Neural cell (in vitro differentiated cells): ENCODE data around the gene HRH4. TPM values are rescaled to one million over a fixed set of nuclear protein-coding genes. Genes with fewer than 3 reads are reported as not detected.

Experiments
- H2AFZ ChIP-seq: fragments of 200-600, 300-800 bp; sonication (generic), shearing (Covaris generic); 2 replicates; pipeline ENCODE4 v1.6.0; 2014; ENCODE audit warnings: low read depth, mild to moderate bottlenecking, antibody characterized with exemption, low read length, moderate library complexity
- H3F3A ChIP-seq: fragments of 200-600 bp; shearing (Covaris generic); 2 replicates; pipeline ENCODE4 v1.6.1; 2016; ENCODE audit warnings: mild to moderate bottlenecking, moderate library complexity, mixed read lengths, antibody characterized with exemption, low read length; ENCODE audit not compliant: insufficient read depth, poor library complexity, severe bottlenecking
- H3K27ac ChIP-seq: fragments of 200-600, 300-800 bp; sonication (generic), shearing (Covaris generic); 2 replicates; pipeline ENCODE4 v1.5.1; 2014; ENCODE audit warnings: mild to moderate bottlenecking, low read length, moderate library complexity
- H3K27me3 ChIP-seq: fragments of 300-800, 200-600 bp; sonication (generic), shearing (Covaris generic); 2 replicates; pipeline ENCODE4 v1.6.0; 2014; ENCODE audit warnings: mild to moderate bottlenecking, low read depth, low read length, moderate library complexity; ENCODE audit not compliant: insufficient read depth
- H3K36me3 ChIP-seq: fragments of 300-800, 200-600 bp; sonication (generic), shearing (Covaris generic); 2 replicates; pipeline ENCODE4 v1.5.1; 2014; ENCODE audit warnings: mild to moderate bottlenecking, antibody characterized with exemption, low read length, moderate library complexity; ENCODE audit not compliant: insufficient read depth
- H3K4me2 ChIP-seq: fragments of 300-800, 200-600 bp; sonication (generic), shearing (Covaris generic); 2 replicates; pipeline ENCODE4 v1.6.0; 2014; ENCODE audit warnings: mild to moderate bottlenecking, low read length
- H3K4me3 ChIP-seq: fragments of 300-800, 200-600 bp; sonication (generic), shearing (Covaris generic); 2 replicates; pipeline ENCODE4 v1.5.1; 2014; ENCODE audit warnings: mild to moderate bottlenecking, low read length, moderate library complexity
- H3K79me2 ChIP-seq: fragments of 200-600 bp; shearing (Covaris generic); replicated peaks from 2 replicates; pipeline ENCODE4 v1.6.0; 2014; ENCODE audit warnings: mild to moderate bottlenecking, low read length, moderate library complexity; ENCODE audit not compliant: insufficient read depth
- H3K9ac ChIP-seq: fragments of 300-800, 200-600 bp; sonication (generic), shearing (Covaris generic); 2 replicates; pipeline ENCODE4 v1.6.1; 2016; ENCODE audit warnings: mild to moderate bottlenecking, low read length, mixed read lengths
- H3K9me2 ChIP-seq: fragments of 200-600 bp; shearing (Covaris generic); 2 replicates; pipeline ENCODE4 v1.6.1; 2016; ENCODE audit warnings: mild to moderate bottlenecking, low read length, mixed read lengths; ENCODE audit not compliant: insufficient read depth
- H3K9me3 ChIP-seq: fragments of 200-600, 300-800 bp; sonication (generic), shearing (Covaris generic); 2 replicates; pipeline ENCODE4 v1.6.1; 2016; ENCODE audit warnings: mild to moderate bottlenecking, mixed run types, low read length, moderate library complexity, mixed read lengths
- H4K20me1 ChIP-seq: fragments of 200-600 bp; shearing (Covaris generic); 2 replicates; pipeline ENCODE4 v1.6.1; 2016; ENCODE audit warnings: mild to moderate bottlenecking, mixed run types; ENCODE audit not compliant: insufficient read depth
- EP300 ChIP-seq: fragments of 450-650 bp; conservative IDR thresholded peaks from 2 replicates; pipeline ENCODE4 v1.6.1; 2014; ENCODE audit warnings: antibody characterized with exemption, mild to moderate bottlenecking, moderate library complexity; ENCODE audit not compliant: poor library complexity, severe bottlenecking
- EZH2 ChIP-seq: fragments of 200-600, 300-800 bp; shearing (Covaris generic), sonication (generic); IDR thresholded peaks from 2 replicates; pipeline ENCODE4 v1.6.1; 2014; ENCODE audit warnings: antibody characterized with exemption, low read length, borderline replicate concordance, mild to moderate bottlenecking; ENCODE audit not compliant: insufficient read depth, poor library complexity, severe bottlenecking
- MXI1 ChIP-seq: fragments of 450-650 bp; conservative IDR thresholded peaks from 2 replicates; pipeline ENCODE4 v1.6.1; 2014; ENCODE audit warnings: antibody characterized with exemption, mild to moderate bottlenecking; ENCODE audit not compliant: poor library complexity, severe bottlenecking
- POLR2AphosphoS5 ChIP-seq: IDR thresholded peaks from 2 replicates; pipeline ENCODE4 v1.6.1; 2012
- RAD21 ChIP-seq: fragments of 450-650 bp; conservative IDR thresholded peaks from 2 replicates; pipeline ENCODE4 v1.6.1; 2014; ENCODE audit warnings: antibody characterized with exemption, mild to moderate bottlenecking, moderate library complexity
- REST ChIP-seq: IDR thresholded peaks from 2 replicates; pipeline ENCODE4 v1.6.1; 2012; ENCODE audit warnings: borderline replicate concordance
- SMC3 ChIP-seq: fragments of 450-650 bp; conservative IDR thresholded peaks from 2 replicates; pipeline ENCODE4 v1.6.1; 2014; ENCODE audit warnings: antibody characterized with exemption, mild to moderate bottlenecking, moderate library complexity; ENCODE audit not compliant: poor library complexity
- TAF1 ChIP-seq: IDR thresholded peaks from 2 replicates; pipeline ENCODE4 v1.6.1; 2012; ENCODE audit warnings: low read depth
- polyA plus RNA-seq: library from polyadenylated mRNA; depleted of rRNA; stranded (reverse); fragments of >200 nt; gene quantifications from 2 replicates; pipeline ENCODE4 v1.2.3, GENCODE V29; 2014
- TF ChIP-seq, protein P1 (sequence below): fragments of 450-650 bp; IDR thresholded peaks from 2 replicates; pipeline ENCODE4 v1.5.1; 2014; ENCODE audit warnings: antibody characterized with exemption, mild to moderate bottlenecking, moderate library complexity; ENCODE audit not compliant: poor library complexity, severe bottlenecking

Gene HRH4
- polyA plus RNA-seq, 1 donor from 2014 or later: not detected

DNA sequence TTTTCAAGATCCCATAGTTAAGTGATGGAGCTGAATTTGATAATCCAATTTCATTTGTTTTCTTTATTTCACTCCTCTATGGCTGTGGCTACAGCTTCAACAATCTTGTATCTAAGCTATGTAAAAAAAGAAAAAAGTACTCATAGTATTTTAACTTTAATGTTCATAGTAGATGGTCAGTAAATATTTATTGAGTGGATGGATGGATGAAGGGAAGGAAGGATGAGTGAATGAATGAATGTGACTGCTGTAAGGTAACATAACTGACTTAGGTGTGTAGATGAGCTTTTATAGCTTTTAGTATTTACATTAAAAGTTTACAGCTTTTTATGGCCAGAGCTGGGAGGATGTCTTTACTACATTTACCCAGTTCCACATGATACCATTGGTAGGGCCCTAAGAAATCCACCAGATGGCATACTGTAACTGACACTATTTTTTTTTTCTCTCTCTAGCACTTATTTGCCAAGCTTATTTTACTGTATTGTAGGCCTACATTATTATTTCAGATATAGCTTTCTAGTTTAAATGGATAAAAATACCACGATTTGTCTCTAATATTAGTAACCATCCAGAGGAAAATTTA is 13.4 kb upstream of the HRH4 start:
- no peak overlapping the region for H3K4me2 ChIP-seq
- H4K20me1 ChIP-seq: no peaks in the 10 kb centered on the region
- no peak overlapping the region for H3K4me3 ChIP-seq
- H3K9ac ChIP-seq: no peak overlapping the region
- H3K9me2 ChIP-seq: no peaks in the 10 kb centered on the region
- no peaks in the 10 kb centered on the region for H3K27me3 ChIP-seq
- no peaks in the 10 kb centered on the region for H3K79me2 ChIP-seq
- H3K36me3 ChIP-seq: peaks cover 4% of the 10 kb centered on the region
- no peaks in the 10 kb centered on the region for H3F3A ChIP-seq
- no peak overlapping the region for H3K27ac ChIP-seq
- H2AFZ ChIP-seq: no peak overlapping the region
- TF ChIP-seq RAD21 (no peak), REST (no peak)
- no peaks in the 10 kb centered on the region for H3K9me3 ChIP-seq

- H4K20me1 ChIP-seq: no peaks in the 10 kb centered on the region
- peaks cover 4% of the 10 kb centered on the region for H3K36me3 ChIP-seq
Observed at GRCh38 chr18:24447961-24448360, 12.5 kb upstream of the HRH4 start.

More at GRCh38 chr18:24447961-24448360, 12.5 kb upstream of the HRH4 start:
- no peak overlapping the region for H2AFZ ChIP-seq
- no peak for TF ChIP-seq TAF1
- no peak for TF ChIP-seq MXI1
- TF ChIP-seq POLR2AphosphoS5: no peak
- TF ChIP-seq EZH2: no peak
- TF ChIP-seq REST: no peak
- TF ChIP-seq SMC3: no peak
- TF ChIP-seq, protein P1, sequence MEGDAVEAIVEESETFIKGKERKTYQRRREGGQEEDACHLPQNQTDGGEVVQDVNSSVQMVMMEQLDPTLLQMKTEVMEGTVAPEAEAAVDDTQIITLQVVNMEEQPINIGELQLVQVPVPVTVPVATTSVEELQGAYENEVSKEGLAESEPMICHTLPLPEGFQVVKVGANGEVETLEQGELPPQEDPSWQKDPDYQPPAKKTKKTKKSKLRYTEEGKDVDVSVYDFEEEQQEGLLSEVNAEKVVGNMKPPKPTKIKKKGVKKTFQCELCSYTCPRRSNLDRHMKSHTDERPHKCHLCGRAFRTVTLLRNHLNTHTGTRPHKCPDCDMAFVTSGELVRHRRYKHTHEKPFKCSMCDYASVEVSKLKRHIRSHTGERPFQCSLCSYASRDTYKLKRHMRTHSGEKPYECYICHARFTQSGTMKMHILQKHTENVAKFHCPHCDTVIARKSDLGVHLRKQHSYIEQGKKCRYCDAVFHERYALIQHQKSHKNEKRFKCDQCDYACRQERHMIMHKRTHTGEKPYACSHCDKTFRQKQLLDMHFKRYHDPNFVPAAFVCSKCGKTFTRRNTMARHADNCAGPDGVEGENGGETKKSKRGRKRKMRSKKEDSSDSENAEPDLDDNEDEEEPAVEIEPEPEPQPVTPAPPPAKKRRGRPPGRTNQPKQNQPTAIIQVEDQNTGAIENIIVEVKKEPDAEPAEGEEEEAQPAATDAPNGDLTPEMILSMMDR: no peak
- TF ChIP-seq RAD21: no peak
- TF ChIP-seq EP300: no peak
- no peak overlapping the region for H3K27ac ChIP-seq
- no peak overlapping the region for H3K4me2 ChIP-seq
- H3K9me3 ChIP-seq: no peaks in the 10 kb centered on the region
- H3K79me2 ChIP-seq: no peaks in the 10 kb centered on the region
- H3F3A ChIP-seq: no peaks in the 10 kb centered on the region
- no peaks in the 10 kb centered on the region for H3K9me2 ChIP-seq
- no peak overlapping the region for H3K4me3 ChIP-seq
- H3K9ac ChIP-seq: no peak overlapping the region
- H3K27me3 ChIP-seq: no peaks in the 10 kb centered on the region
